GM19397 (cell line): ENCODE measurements around the gene MED29.

Source experiments
- ATAC-seq: cut with Tn5 transposase; IDR thresholded peaks from one replicate; pipeline ENCODE4 v1.9.1; 2021; ENCODE audit warnings: mild to moderate bottlenecking, moderate library complexity; ENCODE audit not compliant: unreplicated experiment

Gene MED29

DNA sequence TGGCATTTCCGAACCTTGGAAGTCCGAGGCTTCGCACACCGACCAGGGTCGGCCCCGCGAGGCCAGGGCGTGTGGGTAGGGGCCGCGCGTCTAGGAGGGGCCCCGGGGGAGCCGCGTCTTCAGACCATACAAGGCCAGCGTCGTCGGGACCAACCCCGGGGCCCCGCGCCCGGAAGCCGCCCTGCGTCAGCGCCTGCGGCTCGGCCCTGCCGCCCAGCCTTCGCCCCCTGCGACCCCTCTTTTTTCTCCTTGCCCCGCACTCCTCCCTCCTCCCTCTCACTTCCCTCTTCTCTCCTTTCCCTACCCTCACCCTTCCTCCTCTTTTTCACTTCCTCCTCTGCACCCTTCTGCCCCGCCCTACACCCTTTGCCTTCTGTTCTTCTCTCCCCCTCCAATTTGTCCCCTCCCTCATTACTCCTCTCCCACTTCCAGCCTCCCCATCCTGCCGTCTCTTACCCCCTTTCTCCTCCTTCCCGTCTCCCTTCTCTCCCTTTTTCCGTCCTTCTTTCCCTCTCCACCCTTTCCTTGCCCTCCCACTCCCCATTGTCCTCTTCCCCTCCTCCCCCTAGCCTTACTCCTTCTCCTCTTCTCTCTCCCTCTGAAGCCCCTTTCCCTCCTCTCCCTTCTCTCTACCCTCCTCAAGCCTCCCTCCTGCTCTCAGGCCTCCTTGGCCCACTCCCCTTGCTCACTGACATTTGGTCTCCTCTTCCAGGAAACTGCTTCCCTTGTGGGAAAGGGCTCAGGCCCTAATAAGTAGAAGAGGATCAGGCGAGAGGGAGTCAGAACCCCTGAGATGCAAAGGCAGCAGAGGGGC is 19.0 kb downstream of the MED29 start:
- no peak for ATAC-seq

DNA sequence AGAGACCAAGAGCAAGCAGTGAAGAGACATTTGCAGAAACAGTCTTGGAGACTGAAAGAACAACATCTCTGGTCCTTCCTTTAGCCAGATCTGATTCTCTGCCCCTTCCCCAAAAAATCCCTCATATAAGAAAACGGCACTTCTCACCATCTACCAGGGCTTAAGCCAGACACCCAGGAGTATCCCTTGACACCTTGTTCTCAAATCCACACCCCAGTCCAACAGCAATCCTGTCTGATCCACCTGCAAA is 19.6 kb downstream of the MED29 start:
- ATAC-seq: no peak

DNA sequence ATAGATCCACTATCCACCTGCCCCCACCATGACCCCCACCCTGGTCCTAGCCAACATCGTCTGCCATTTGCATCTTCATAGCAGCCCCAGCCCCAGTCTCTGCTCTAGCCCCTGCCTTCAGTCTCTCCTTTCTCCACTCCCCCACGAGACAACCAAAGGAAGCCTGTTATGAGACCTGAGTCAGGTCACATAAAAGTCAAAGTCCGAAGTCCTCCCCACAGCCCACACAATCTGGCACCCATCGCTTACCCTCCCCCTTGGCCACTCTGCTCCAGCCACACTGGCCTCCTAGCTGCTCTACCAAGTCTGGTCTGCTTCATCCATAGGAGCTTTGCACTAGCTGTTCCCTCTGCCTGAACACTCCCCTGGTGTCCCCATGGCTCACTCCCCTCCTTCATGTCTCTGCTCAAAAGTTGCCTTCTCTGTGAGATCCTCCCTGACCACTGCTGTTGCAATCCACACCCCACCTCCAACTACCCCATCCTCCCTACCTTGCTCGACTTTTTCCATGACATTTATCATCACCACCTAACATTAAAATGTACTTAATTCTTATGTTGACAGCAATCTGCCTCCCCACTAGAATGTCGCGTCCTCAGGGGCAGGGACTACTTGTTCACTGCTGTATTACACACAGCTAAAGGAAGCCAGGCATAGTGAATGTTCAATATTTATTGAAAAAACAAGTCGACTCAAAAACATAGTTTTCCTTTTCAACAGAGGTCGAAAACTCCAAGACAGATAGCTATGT is 20.1 kb downstream of the MED29 start:
- no peak for ATAC-seq

DNA sequence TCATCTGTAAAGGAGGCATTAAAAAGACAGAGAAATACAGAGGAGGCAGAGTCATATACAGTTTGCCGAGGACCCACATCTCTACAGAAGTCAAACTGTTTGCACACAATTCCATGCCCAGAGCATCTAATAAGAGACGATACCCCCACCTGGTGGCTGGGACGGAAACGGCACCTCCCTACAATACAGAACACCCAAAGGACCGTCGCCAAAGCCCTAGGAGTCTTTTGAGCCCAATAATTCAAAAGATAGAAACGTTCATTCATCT is 20.6 kb downstream of the MED29 start:
- ATAC-seq: peak; percentile 20

DNA sequence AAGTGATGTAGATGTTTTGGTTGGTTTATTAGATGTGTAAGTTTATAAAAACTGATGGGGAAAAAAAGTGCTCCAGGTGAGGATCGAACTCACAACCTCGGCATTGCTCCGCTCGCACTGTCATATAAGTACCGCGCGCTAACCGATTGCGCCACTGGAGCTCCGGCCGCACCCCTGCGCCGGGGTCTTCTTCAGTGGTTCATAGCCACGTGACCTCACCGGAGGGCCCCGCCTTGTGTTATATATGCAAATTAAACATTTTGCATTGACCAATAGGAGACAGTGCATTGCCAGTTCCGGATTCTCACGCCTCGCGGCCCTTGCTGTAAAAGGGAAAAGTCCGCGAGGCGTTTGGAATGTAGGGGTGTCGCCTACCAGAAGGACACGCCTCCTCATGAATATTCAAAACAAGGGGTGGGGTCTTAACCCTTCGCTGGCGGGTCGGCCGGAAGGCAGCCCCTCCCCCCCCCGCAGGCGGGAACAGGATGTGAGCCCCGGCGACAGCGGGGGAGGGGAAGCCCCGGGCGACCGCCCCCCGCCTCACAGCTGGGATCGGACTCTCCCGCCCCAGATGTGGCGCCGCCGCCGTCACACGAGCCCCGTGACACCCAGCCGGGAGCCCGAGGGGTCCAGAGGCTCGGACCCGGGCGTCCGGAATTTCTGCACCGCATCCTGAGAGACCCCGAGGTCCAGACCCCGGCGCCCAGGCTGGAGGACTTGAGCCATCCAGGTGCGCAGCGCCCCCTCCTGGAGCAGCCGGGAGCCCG is 21.1 kb downstream of the MED29 start, which contains the start of gene PLEKHG2:
Gene PLEKHG2 (plus strand): TSS at position 570 of the 767 bp plus-strand sequence. CDS start 1,418 bp downstream, outside the sequence.
- ATAC-seq: peak; percentile 56

DNA sequence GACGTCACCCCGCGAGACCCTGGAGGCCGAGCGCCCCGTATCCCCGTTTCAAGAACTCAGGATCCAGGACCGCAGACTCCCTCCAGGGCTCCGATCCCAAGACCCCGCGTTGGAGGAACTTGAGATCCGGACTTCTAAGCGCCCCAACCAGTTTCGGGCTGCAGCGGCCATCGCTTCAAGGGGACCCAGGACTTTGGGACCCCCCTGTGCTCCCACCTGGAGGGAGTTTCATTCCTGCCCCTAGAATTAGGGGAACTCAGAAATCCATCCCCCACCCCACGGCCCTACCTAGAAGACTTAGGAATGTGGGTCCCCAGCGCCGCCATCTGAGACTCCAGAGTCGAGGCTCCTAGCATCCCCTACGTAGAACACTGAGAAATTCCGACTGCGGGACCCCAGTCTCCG is 21.7 kb downstream of the MED29 start:
- no peak for ATAC-seq

DNA sequence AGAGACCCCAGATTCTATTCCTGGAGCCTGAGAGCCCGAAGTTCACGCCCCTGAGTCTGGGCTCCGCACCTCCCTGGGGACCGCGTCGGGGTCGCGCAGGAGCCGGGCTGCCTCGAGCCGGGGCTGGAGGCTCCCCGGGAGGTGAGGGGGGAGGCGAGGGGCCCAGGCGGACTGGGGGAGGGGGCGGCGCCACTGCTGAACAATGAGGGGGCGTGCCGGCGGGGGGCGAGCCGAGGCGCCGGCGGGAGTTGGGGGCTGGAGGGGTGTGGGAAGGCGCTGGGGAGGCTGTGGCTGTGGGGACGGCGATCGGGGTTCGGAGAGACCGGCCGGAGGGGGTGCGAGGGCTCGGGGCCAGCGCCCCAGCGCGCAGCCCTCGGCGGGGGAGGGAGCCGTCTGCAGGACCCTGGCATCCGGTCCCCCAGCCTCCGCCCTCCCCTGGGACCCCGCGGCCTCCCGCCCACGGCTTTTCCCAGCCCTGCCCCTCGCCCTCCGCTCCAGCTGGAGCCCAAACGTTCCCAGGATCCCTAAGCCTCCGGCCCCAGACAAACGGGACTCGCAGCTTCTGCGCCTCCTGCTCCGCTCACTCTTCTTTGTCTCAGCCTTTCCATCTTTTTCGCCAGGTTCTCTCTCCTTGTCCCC is 22.2 kb downstream of the MED29 start:
- ATAC-seq: no peak

DNA sequence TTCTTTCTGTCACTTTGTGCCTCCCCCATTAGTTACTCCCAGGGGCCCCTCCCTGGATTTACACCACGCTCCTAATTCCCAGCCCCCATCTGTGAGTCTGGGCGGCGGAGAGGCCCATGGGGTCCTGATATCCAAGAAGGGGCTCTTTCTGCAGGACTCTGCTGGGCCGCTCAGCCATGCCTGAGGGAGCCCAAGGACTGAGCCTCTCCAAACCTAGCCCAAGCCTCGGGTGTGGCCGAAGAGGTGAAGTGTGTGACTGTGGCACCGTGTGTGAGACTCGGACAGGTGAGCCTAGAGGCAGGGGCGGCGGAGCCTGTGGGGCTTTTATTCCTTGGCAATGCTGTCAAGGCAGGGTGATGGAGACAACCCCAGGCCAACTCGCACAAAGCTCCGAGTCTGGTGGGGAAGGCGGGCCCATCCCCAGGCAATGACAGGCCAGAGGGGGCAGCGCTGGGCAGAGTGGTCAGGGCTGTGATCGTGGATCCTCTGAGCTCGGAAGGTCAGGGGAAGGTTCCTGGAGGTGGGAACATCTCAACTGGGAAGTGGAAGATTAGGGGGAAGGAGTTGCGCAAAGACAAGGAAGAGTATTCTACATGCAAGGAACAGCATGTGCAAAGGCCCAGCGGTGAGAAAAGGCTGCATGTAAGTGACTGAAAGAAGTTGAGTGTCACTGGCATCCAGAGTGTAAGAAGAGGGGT is 22.9 kb downstream of the MED29 start:
- no peak for ATAC-seq

DNA sequence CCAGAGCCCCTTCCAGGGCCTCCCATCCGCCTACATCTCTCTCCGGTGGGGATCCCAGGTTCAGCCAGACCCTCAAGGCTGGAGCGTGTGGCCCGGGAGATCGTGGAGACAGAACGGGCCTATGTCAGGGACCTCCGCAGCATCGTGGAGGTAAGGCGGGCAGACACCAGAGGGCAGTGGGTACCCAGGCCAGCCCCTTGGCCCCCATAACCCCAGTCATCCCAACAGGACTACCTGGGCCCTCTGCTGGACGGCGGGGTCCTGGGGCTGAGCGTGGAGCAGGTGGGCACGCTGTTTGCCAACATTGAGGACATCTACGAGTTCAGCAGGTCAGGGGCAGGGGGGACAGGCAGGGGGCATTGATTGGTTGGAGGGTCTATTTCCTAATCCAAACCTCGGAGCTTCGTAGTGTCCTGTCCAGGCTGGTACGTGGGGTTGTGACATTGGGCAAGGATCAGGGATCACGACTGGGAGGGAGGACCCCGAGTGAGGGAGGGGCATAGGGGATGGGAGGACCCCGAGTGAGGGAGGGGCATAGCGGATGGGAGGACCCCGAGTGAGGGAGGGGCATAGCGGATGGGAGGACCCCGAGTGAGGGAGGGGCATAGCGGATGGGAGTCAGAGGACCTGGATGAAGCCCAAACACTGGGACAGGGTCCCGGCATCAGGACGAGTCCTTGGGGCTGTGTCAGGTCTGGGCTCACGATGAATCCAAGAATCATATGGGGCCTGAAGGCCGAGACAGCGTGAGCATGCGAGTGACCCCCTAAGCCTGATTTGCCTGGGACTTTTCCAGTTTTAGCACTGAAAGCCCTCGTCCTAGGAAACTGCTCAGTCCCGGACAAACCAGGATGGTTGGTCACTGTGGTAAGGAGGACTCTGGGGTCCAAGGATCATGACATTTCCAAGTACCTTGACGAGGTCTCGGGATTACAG is 24.2 kb downstream of the MED29 start:
- ATAC-seq: no peak

DNA sequence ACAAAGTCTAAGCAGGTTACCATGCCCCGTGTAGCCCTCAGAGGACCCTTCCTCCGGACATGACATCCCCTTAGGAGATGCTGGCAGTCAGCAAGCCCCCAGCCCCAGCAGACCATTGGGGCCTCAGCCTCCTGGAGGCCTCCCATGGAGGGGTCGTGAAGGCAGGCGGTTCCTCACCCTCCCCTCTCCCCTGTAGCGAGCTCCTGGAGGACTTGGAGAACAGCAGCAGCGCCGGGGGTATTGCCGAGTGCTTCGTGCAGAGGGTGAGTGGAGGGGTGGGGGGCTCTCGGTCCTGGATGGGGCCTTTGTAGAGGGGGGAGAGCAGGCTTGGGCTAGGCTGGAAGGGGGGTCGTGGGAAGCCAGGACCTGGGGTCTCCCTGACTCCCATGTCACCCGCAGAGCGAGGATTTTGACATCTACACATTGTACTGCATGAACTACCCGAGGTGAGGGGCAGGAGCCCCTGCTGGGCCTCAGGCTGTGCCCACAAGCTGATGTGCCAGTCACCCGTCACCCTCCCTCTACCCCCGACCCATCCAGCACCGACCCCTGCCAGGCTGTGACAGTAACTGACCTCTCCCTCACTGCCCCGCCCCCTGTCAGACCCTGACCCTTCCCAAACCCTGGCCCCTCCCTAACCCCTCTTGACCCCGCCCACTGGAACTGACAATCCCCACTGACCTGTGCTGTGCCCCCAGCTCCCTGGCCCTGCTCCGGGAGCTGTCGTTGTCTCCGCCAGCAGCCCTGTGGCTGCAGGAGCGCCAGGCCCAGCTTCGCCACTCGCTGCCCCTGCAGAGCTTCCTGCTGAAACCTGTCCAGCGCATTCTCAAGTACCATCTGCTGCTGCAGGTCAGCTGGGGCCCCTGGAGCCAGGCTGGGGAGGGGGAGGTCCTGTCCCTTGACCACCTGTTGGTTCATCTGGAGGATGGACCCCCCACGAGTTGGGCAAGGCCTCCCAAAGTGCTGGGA is 25.3 kb downstream of the MED29 start:
- no peak for ATAC-seq

DNA sequence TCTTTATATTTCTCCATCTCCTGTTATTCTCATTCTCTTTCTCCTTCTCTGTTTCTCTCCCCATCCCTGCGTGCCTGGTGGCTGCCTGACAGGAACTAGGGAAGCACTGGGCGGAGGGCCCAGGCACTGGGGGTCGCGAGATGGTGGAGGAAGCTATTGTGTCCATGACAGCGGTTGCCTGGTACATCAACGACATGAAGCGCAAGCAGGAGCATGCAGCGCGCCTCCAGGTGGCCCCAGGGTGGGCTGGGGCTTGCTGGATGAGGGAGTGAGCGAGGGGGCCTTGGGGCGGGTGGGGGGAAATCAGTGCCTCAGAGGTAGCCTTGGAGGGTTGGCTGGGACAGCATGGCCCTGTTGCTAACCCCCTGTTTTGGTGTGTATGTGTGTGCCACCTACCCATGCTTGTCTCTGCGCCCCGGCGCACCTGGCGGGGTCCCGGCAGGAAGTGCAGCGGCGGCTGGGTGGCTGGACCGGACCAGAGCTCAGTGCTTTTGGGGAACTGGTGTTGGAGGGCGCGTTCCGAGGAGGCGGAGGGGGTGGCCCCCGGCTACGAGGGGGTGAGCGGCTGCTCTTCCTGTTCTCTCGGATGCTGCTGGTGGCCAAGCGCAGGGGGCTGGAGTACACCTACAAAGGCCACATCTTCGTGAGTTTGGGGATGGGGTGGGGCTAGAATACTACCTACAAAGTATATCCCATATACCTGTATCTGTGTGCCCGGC is 26.4 kb downstream of the MED29 start:
- no peak for ATAC-seq

DNA sequence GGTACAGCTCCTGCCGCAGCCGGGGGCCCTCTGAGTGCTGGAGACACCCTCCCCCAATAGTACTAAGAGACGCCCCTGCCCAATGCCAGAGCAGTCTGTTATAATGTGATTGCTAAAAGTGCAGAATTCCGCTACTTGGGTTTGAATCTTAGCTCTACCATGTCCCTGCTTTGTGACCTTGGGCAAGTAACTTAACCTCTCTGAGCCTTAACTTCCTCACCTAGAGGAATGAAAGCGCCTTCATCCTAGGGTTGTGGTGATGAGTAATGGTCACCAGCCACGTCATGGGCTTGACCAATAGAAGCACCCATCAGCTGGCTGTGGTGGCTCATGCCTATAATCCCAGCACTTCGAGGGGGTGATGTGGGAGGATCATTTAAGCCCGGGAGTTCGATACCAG is 27.8 kb downstream of the MED29 start:
- ATAC-seq: no peak

DNA sequence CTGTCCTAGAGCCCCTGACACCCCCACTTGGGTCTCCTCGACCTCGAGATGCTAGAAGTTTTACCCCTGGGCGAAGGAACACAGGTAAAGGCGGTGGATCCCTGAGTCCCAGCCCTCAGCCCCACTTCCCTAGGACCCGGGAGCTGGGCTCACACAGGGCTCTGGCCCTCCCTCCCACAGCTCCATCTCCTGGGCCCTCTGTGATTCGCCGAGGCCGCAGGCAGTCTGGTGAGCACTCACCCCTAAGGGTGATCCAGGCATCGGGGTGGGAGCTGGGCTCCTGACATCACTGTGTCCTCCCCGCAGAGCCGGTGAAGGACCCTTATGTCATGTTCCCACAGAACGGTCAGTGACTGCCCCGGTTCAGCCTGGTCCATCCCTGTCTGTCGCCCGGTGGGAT is 29.6 kb downstream of the MED29 start:
- no peak for ATAC-seq

DNA sequence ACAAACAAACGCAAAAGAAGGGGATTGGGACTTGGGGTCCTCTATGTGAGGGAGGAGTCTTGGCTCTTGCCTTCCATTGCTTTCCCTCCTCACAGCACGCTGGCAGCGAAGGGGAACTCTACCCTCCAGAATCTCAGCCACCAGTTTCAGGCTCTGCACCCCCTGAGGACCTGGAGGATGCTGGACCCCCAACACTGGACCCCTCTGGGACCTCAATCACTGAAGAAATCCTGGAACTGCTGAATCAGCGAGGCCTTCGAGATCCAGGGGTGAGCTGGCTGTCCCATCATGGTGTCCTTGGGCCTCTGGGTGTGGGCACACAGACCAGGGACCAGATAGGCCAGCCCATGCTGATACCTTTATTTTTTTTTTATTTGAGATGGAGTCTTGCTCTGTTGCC is 30.8 kb downstream of the MED29 start:
- ATAC-seq: no peak

DNA sequence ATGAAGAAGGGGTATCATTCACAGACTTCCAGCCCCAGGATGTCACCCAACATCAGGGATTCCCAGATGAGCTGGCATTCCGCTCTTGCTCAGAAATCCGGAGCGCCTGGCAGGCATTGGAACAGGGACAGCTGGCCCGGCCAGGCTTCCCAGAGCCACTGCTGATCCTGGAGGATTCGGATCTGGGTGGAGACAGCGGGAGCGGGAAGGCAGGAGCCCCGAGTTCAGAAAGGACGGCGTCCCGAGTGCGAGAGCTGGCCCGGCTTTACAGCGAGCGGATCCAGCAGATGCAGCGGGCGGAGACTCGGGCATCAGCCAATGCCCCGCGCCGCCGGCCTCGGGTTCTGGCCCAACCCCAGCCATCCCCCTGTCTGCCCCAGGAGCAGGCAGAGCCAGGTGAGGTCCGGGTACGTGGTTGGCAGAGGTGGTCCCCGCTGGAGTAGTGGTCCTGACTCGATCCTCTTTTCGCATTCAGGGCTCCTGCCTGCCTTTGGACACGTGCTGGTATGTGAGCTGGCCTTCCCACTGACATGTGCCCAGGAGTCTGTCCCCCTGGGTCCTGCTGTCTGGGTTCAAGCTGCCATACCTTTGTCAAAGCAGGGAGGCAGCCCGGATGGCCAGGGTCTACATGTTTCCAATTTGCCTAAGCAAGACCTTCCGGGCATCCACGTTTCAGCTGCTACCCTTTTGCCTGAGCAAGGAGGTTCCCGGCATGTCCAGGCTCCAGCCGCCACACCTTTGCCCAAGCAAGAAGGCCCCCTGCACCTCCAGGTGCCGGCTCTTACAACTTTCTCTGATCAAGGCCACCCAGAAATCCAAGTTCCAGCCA is 32.3 kb downstream of the MED29 start:
- ATAC-seq: no peak

DNA sequence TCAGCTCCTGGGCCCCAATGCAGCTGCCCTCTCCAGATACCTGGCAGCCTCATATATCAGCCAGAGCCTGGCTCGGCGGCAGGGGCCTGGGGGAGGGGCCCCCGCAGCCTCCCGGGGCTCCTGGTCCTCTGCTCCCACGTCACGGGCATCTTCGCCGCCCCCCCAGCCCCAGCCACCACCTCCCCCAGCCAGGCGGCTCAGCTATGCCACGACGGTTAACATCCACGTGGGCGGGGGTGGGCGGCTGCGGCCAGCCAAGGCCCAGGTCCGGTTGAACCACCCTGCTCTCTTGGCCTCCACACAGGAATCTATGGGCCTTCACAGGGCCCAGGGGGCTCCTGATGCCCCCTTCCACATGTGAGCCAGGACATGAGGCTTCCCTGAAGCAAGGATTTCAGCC is 33.8 kb downstream of the MED29 start:
- no peak for ATAC-seq

DNA sequence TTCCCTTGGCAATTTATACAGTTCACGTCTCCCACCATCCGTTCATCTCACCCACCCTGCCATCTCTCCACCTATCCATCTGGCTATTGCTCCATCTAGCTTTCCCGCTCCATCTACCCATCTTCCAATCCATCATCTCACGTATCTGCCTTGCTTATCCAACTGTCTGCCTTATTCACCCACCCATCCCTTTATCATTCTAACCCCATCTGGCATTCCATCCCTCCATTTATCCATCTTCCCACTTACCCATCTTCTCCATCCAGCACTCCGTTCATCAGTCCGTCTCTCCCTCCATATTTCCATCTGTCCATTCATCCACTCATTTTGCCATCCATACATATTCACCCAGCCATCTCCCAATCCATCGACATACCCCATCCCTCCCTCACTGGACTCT is 34.6 kb downstream of the MED29 start:
- ATAC-seq: no peak
